T-cell (primary cell): ENCODE data around the gene MSANTD1. TPM values are rescaled to one million over a fixed set of nuclear protein-coding genes. Genes with fewer than 3 reads are reported as not detected.

ENCODE experiments used
- ATAC-seq, 4 experiments: fragments of 200-7000 bp in 3 of 4; fragments of 150-1000 bp in 1 of 4; cut with Tn5 transposase; replicated peaks in 1 of 4; 1 replicate in 3 of 4; 2 replicates in 1 of 4; pipeline ENCODE4 v1.10.0; 2021; ENCODE audit warnings: moderate library complexity in 3 of 4, mild to moderate bottlenecking in 2 of 4, moderate number of reproducible peaks in 1 of 4
- CTCF ChIA-PET, 2 donors: fragments of 300-600 bp; sonication (Branson Sonifier 250); formaldehyde crosslinking; loops; one replicate each; lab custom pipeline; 2022; ENCODE audit warnings: antibody characterized with exemption in 2 of 2; lab: Charles Lee
- POLR2A ChIA-PET, 2 donors: fragments of 300-600 bp; sonication (Branson Sonifier 250); formaldehyde crosslinking; loops; one replicate each; lab custom pipeline; 2022; ENCODE audit warnings: antibody characterized with exemption in 2 of 2; lab: Charles Lee
- DNase-seq, 35 experiments: peaks; one replicate each; pipeline versions ENCODE4 v3.0.0 to v3.0.0-alpha.2; 2013 to 2023
- H3K27ac ChIP-seq: one replicate; pipeline ENCODE4 v1.5.1; 2013; ENCODE audit warnings: low read length
- H3K27me3 ChIP-seq, 2 experiments: replicated peaks in 1 of 2; 1 replicate in 1 of 2; 2 replicates in 1 of 2; pipeline versions ENCODE4 v1.6.1 to v1.7.0; 2013; ENCODE audit warnings: low read length in 1 of 2, mixed read lengths in 1 of 2; ENCODE audit not compliant: control insufficient read depth in 2 of 2, insufficient read depth in 2 of 2; ENCODE audit errors: extremely low read depth in 1 of 2
- H3K36me3 ChIP-seq, 2 donors: 1 replicate in 1 of 2; 2 replicates in 1 of 2; pipeline versions ENCODE4 v1.6.1 to v1.7.0; 2013; ENCODE audit warnings: low read length in 1 of 2; ENCODE audit not compliant: control insufficient read depth in 2 of 2, insufficient read depth in 1 of 2; ENCODE audit errors: extremely low read depth in 1 of 2
- H3K4me1 ChIP-seq, 2 experiments: 1 replicate in 1 of 2; 2 replicates in 1 of 2; pipeline versions ENCODE4 v1.6.1 to v1.7.0; 2013; ENCODE audit warnings: low read length in 2 of 2, mixed read lengths in 1 of 2; ENCODE audit not compliant: insufficient read depth in 2 of 2, control insufficient read depth in 1 of 2; ENCODE audit errors: extremely low read depth in 1 of 2
- H3K4me3 ChIP-seq, 2 donors: 1 replicate in 1 of 2; 2 replicates in 1 of 2; pipeline versions ENCODE4 v1.5.1 to v1.7.0; 2013; ENCODE audit warnings: mild to moderate bottlenecking in 2 of 2, low read length in 1 of 2, moderate library complexity in 1 of 2; ENCODE audit not compliant: control insufficient read depth in 1 of 2; ENCODE audit errors: extremely low read depth in 1 of 2
- H3K9me3 ChIP-seq: 2 replicates; pipeline ENCODE4 v1.7.0; 2013
- H3K27ac Mint-ChIP-seq, 2 donors: one replicate each; pipeline ENCODE4 v1.8.0; 2020 to 2021; ENCODE audit warnings: mild to moderate bottlenecking in 2 of 2, mixed read lengths in 2 of 2
- H3K27me3 Mint-ChIP-seq, 2 donors: one replicate each; pipeline ENCODE4 v1.8.0; 2021 to 2022; ENCODE audit warnings: mixed read lengths in 2 of 2
- H3K36me3 Mint-ChIP-seq: one replicate; pipeline ENCODE4 v1.8.0; 2021; ENCODE audit warnings: mixed read lengths
- H3K4me1 Mint-ChIP-seq, 3 donors: one replicate each; pipeline ENCODE4 v1.8.0; 2020 to 2022; ENCODE audit warnings: mixed read lengths in 3 of 3, mild to moderate bottlenecking in 1 of 3
- H3K4me3 Mint-ChIP-seq, 3 donors: one replicate each; pipeline ENCODE4 v1.8.0; 2020 to 2022; ENCODE audit warnings: mild to moderate bottlenecking in 3 of 3, mixed read lengths in 3 of 3, moderate library complexity in 3 of 3
- H3K9me3 Mint-ChIP-seq, 3 donors: one replicate each; pipeline ENCODE4 v1.8.0; 2020 to 2022; ENCODE audit warnings: mixed read lengths in 3 of 3
- WGBS: methylation state at CpG from one replicate; pipeline ENCODE4 v1.1.5; 2013; ENCODE audit warnings: missing lambda C conversion rate; ENCODE audit not compliant: insufficient coverage; 5-methylcytosine and 5-hydroxymethylcytosine counted together
- total RNA-seq, 35 experiments: library from RNA in 6 of 35; stranded (reverse) in 6 of 35; fragments of 120-200 nt in 1 of 35; gene quantifications; one replicate each; pipeline versions ENCODE4 v1.2.1 to v1.2.4 and lab custom pipeline; 2013 to 2026

MSANTD1 gene
- total RNA-seq, 5 donors from 2014 or later (not counting 1 experiment from before 2014, with no cell fraction given), result 0.60 to 2.5 (median 1.6) TPM

- Mint-ChIP-seq H3K36me3 (peaks cover 48% of the 10 kb centered on the region), H3K4me1 (no peaks in the 10 kb centered on the region), H3K4me3 (no peak overlapping the region), H3K27ac (no peak overlapping the region), H3K27me3 (no peaks in the 10 kb centered on the region), H3K9me3 (no peaks in the 10 kb centered on the region)
- Histone ChIP-seq H3K9me3 (no peaks in the 10 kb centered on the region), H3K4me1 (no peaks in the 10 kb centered on the region), H3K27ac (no peak overlapping the region), H3K36me3 (peaks cover 44 to 83% of the 10 kb centered on the region in 2 donors), H3K27me3 (no peaks in the 10 kb centered on the region), H3K4me3 (no peak overlapping the region)
- no peak for ATAC-seq
- CTCF ChIA-PET, result no interaction called here
- no peak for DNase-seq
- POLR2A ChIA-PET, result no interaction called here
- 96% methylated on average over 14 of the region's 17 CpGs for WGBS
Observed at GRCh38 chr4:3229964-3230363, 19.0 kb upstream of the MSANTD1 start.

GRCh38 chr4:3231471-3231870 lies 17.5 kb upstream of the MSANTD1 start:
- Mint-ChIP-seq H3K4me1 (no peaks in the 10 kb centered on the region), H3K36me3 (peaks cover 48% of the 10 kb centered on the region), H3K4me3 (no peak overlapping the region), H3K27me3 (no peaks in the 10 kb centered on the region), H3K9me3 (no peaks in the 10 kb centered on the region), H3K27ac (no peak overlapping the region)
- CTCF ChIA-PET, result no interaction called here
- H3K9me3 ChIP-seq, result no peaks in the 10 kb centered on the region
- no peaks in the 10 kb centered on the region for H3K4me1 ChIP-seq
- H3K36me3 ChIP-seq, result peaks cover 33 to 84% of the 10 kb centered on the region in 2 donors
- no peak for ATAC-seq
- DNase-seq, result no peak
- POLR2A ChIA-PET, result no interaction called here
- no peaks in the 10 kb centered on the region for H3K27me3 ChIP-seq
- H3K4me3 ChIP-seq, result no peak overlapping the region
- H3K27ac ChIP-seq, result no peak overlapping the region
- 98% methylated on average over 5 of the region's 9 CpGs for WGBS

DNA sequence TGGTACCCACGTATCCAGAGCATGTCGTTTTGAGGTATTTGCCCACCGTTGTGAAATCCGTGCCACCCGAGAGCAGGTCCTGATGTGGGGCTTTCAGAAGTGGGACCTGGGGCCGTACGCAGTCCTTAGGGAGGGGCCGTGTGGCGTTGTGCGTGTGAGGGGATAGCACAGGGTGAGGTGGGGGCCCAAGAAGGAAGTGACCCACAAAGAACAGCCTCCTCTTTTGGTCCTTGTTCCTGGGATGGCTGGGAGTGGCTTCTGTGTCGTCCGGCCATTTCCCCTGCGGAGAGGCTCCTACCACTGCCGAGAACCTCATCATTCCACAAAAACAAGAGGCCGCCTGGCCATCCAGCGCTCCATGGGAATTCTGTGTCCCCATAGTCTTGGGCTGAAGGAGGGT lies 17.0 kb upstream of the MSANTD1 start:
- Histone ChIP-seq H3K27me3 (no peaks in the 10 kb centered on the region), H3K27ac (no peak overlapping the region), H3K4me3 (no peak overlapping the region), H3K4me1 (no peaks in the 10 kb centered on the region), H3K9me3 (no peaks in the 10 kb centered on the region), H3K36me3 (peaks cover 33 to 80% of the 10 kb centered on the region in 2 donors)
- ChIA-PET CTCF (no interaction called here), POLR2A (no interaction called here)
- Mint-ChIP-seq H3K27ac (no peak overlapping the region), H3K36me3 (peaks cover 44% of the 10 kb centered on the region), H3K4me1 (no peaks in the 10 kb centered on the region), H3K27me3 (no peaks in the 10 kb centered on the region), H3K4me3 (no peak overlapping the region), H3K9me3 (no peaks in the 10 kb centered on the region)
- 96% methylated on average over 11 of the region's 16 CpGs for WGBS
- ATAC-seq, result no peak
- no peak for DNase-seq

DNA sequence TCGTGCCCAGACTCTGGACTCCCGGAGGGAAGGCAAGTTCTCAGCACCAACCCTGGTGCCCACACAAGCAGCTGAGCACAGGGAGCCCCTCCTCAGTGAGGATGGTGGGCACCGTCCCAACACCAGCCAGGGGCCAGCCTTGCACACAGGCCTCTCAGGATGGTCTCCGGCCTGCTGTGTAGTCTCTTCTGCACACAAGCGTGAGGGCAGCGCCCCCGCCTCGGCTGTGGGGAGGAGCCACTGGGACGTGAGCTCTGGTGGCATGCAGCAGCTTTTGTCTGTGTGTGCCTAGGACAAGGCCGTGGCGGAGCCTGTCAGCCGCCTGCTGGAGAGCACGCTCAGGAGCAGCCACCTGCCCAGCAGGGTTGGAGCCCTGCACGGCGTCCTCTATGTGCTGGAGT lies 16.1 kb upstream of the MSANTD1 start:
- H3K36me3 ChIP-seq, result peaks cover 33 to 84% of the 10 kb centered on the region in 2 donors
- no peak overlapping the region for H3K27ac Mint-ChIP-seq
- H3K9me3 ChIP-seq, result no peaks in the 10 kb centered on the region
- DNase-seq (no peak), ATAC-seq (no peak)
- H3K4me1 Mint-ChIP-seq, result no peaks in the 10 kb centered on the region
- ChIA-PET POLR2A (no interaction called here), CTCF (no interaction called here)
- H3K4me1 ChIP-seq, result no peaks in the 10 kb centered on the region
- H3K4me3 ChIP-seq, result no peak overlapping the region
- no peaks in the 10 kb centered on the region for H3K27me3 ChIP-seq
- H3K27me3 Mint-ChIP-seq, result no peaks in the 10 kb centered on the region
- no peak overlapping the region for H3K4me3 Mint-ChIP-seq
- peaks cover 49% of the 10 kb centered on the region for H3K36me3 Mint-ChIP-seq
- no peaks in the 10 kb centered on the region for H3K9me3 Mint-ChIP-seq
- no peak overlapping the region for H3K27ac ChIP-seq
- WGBS, result 93% methylated on average over 14 of the region's 15 CpGs

DNA sequence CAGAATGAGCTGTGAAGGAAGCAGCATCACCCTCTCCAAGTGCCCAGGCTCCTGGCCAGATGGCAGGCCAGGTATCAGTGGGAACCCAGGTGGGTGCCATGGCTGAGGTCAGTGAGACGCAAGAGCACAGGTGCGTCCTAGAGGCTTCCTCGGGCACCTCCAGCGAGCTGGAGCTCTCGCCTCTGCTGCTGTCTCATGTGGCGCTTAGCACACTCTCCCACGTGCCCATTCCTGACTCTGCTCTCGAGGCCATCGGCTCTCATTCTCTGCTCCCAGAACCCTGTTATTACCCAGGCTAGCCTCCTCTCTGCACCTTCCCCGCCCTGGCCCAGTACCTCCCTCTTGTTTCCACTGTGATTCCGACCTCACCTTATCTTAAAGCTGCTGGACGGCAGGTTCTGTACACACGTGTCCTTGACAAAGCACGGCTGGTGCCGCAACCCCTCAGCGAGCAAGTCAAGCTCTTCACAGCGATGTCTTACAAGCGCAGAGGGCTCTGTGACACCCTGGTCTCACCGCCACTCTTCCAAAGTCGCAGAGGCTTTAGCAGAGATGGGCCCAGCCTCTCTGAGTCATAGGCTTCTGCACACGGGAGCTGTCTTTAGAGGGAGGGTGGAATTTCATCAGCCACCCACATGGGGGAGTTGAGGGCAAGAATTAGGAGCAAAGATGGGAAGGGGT lies 15.4 kb upstream of the MSANTD1 start:
- Histone ChIP-seq H3K36me3 (peaks cover 33 to 84% of the 10 kb centered on the region in 2 donors), H3K9me3 (no peaks in the 10 kb centered on the region), H3K27ac (no peak overlapping the region), H3K4me3 (no peak overlapping the region), H3K27me3 (no peaks in the 10 kb centered on the region), H3K4me1 (no peaks in the 10 kb centered on the region)
- Mint-ChIP-seq H3K27ac (no peak overlapping the region), H3K4me1 (no peaks in the 10 kb centered on the region), H3K4me3 (no peak overlapping the region), H3K9me3 (no peaks in the 10 kb centered on the region), H3K36me3 (peaks cover 54% of the 10 kb centered on the region), H3K27me3 (no peaks in the 10 kb centered on the region)
- no peak for ATAC-seq
- POLR2A ChIA-PET, result no interaction called here
- CTCF ChIA-PET, result no interaction called here
- no peak for DNase-seq
- 97% methylated on average over 21 of the region's 21 CpGs for WGBS

DNA sequence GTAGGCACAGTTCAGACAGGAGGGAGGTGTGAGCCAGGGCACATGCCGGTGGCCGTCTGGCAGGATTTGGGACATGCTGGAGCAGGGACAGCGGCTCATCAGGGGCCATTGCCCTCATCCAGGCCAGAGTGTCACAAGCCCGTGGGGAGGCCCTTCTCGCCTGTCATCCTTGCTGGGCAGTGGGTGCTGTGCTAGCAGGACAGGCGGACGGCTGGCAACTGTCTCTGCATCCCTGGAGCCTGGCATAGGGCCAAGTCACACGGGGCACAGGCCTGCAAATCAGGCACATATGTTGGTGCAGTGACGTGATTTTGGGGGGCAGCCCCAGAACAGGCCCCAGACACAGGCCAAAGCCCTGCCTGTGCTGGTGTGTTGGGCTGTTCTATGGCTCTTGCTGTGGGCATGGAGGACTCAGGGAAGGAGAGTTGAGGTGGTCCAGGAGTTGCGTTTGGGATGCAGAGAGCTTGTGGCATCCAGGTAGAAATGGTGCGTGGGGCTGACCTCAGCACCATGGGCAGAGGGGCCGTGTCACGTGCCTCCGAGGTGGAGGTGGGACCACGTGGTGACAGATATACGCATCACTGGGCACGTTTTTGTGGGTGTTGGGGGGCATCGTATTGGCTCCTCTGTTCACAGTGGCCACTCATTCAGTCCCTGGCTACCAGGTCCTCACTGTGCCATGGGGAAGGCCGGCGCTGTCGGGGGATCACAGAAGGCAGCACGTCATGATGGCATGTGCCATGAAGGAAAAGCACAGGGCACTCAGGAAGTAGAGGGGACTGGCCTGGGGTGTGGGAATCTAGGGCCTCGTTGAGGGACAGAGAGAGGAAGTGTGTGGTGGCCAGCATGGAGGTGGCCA lies 14.6 kb upstream of the MSANTD1 start:
- Histone ChIP-seq H3K36me3 (peaks cover 27 to 82% of the 10 kb centered on the region in 2 donors), H3K9me3 (no peaks in the 10 kb centered on the region), H3K27ac (no peak overlapping the region), H3K27me3 (no peaks in the 10 kb centered on the region), H3K4me3 (no peak overlapping the region), H3K4me1 (no peaks in the 10 kb centered on the region)
- POLR2A ChIA-PET, result no interaction called here
- Mint-ChIP-seq H3K27ac (no peak overlapping the region), H3K4me3 (no peak overlapping the region), H3K27me3 (no peaks in the 10 kb centered on the region), H3K9me3 (no peaks in the 10 kb centered on the region), H3K4me1 (no peaks in the 10 kb centered on the region), H3K36me3 (peaks cover 49% of the 10 kb centered on the region)
- DNase-seq, result no peak
- CTCF ChIA-PET, result no interaction called here
- no peak for ATAC-seq
- WGBS, result 92% methylated on average over 23 of the region's 23 CpGs
